NCI-H187 treated with DMSO at 0.1 percent for 48 hours (cell line): ENCODE data around the gene GARNL3.

Source experiments
- DNase-seq: peaks from one replicate; lab custom pipeline; 2025; lab: John Stamatoyannopoulos, UW

GARNL3 gene

DNA sequence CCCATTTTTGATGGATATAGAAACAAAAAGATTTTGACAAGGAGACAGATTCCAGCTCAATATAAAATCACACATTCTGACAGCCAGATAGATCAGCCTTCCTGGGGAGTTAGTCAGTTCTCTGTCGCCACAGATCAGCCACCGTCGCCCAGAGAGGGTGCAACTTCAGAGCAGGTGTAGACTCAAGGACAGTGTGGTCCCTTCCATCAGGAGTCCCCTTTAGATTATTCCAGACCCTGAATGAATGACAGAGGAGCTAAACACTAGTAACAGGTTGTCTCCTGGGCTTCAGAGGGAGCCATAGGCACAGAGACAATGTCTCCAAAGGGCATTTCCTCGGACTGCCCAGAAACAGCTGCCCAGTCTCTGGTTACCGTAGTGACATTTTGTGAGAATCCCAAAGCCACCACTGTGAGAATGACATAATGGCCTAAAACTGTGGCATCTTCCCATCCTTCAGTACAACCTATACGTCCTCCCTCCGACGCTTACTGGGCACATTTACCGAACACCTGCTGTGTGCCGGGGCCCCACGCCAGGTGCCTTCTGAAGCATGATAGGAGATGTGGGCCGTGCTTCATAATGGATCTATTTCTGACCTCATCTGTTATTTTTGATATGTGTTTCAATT lies 85.0 kb downstream of the GARNL3 start:
- DNase-seq = no peak

GRCh38 chr9:127351182-127352166 lies 86.9 kb downstream of the GARNL3 start:
- no peak for DNase-seq

DNA sequence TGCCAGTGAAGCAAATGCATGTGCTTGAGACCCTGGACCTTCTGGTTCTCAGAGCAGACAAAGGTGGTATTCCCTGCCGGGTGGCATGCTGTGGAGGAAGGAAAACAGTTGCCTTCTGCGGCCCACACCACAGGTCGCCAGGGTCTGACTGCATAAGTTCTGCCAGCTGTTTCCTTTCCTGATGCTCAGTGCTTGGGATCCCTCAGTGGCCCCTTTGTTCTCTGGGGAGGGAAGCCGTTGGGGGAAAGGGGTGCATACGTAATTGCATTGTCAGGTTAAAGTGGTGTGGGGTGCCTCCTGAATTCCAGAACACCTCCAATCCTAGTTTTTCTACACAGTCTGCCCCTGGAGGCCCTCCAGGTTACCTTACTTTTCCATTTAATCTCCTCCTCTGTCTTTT lies 89.3 kb downstream of the GARNL3 start:
- no peak for DNase-seq

GRCh38 chr9:127356906-127357305 lies 92.3 kb downstream of the GARNL3 start:
- no peak for DNase-seq

- DNase-seq = no peak
These were observed 93.5 kb downstream of the GARNL3 start for GRCh38 chr9:127358023-127358535.

DNA sequence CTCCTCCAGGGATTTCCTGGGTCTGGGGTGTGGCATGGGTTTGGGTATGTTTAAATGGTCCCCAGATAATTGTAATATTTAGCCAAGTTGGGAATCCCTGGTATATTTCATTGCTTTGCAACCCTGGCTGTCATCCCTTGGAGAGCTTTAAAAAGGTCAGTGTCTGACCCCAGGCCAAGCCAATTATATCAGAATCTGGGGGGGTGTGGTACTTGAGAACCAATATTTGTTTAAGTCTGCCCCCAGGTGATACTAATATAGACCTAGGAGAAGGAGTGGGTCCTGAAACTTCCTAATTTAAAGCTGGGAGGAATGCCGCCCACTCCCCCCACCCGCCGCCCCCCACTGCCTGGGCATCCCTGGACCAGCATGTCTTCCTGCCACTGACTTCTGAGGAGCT lies 94.2 kb downstream of the GARNL3 start:
- DNase-seq = no peak

- no peak for DNase-seq
These were observed 95.7 kb downstream of the GARNL3 start for GRCh38 chr9:127360250-127360649.

- DNase-seq = no peak
These were observed 96.3 kb downstream of the GARNL3 start for GRCh38 chr9:127360829-127361228.

DNA sequence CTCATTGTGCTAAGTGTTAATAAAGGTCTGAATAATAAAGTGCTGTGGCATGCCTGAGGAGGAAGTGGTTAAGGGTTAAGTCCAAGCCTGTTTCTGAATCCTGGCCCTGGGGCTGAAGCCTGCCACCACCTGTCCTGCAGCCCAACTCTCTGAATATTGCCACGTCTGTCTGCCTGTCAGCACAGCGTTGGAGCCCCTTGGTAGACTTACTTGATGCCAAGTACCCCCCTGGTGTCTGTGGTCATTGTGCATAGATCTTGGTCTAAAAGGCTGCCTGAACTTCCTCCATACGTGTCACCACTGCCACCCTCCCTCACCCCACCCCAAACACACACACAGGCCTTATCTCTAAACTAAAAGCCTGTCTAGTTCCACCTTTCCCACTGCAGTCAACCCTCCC lies 97.0 kb downstream of the GARNL3 start:
- DNase-seq = no peak

- DNase-seq = no peak
These were observed 98.3 kb downstream of the GARNL3 start for GRCh38 chr9:127362829-127363228.

DNA sequence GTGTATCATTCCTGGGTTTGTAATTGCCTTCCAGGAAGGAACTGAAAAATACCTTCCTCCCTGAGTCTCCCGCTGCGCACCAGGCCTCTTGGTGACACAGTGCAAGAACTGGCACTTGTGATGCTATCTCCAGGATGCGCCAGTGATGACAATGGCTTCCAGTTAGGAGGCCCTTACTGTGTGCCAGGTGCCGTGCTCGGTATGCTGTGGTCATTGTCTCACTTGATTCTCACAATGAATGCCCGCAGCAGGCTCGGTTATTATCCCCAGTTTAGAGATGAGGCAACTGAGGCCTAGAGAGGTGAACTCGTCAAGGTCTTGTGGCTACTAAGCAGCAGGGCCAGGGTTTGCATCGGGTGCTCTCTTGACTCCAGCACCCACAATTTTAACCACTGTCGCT lies 100.9 kb downstream of the GARNL3 start:
- DNase-seq = no peak

GRCh38 chr9:127366594-127366993 lies 102.0 kb downstream of the GARNL3 start:
- no peak for DNase-seq

DNA sequence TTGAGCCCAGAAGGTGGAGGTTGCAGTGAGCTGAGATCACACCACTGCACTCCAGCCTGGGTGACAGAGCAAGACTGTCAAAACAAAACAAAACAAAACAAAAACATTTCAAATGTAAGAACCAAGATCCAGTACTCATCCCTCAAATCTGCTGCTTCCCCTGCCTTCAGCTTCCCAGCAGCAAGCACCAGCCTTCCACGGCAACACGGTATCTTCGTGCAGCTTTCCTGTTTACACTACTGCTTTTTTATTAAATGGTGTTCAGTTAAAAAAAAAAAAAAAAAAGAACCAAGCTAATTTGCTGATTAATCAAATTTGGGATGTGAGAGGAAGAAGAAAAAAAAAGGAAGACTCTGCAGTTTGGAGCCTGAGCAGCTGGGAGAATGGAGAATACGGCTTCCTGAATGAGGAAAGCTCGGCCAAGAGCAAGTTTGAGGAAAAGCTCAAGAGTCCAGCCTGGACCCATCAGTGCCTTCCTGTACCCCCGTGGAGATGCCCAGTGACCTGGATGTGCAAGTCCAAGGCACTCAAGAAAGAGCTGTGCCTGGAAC lies 104.4 kb downstream of the GARNL3 start:
- DNase-seq = no peak

DNA sequence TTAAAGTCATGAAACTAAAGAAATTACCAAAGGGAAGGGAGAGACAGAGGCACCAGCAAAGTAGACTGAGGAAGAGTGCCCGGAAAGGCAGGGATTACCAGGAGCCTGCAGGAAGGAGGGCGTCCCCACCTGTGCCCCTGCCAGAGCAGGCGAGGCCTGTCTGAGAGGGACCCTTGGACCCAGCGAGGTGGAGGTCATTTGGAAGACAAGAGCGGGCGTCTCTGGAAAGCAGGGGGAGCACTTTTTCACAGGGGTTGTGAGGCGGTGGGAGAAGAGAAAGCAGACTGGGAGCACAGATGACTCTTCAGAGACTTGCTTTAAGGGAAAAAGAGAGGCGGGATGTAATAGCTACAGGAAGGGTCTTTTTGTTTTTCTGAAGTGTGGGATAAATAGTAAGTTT lies 104.9 kb downstream of the GARNL3 start:
- DNase-seq = no peak

- DNase-seq = no peak
These were observed 105.6 kb downstream of the GARNL3 start for GRCh38 chr9:127370147-127370579.

- no peak for DNase-seq
These were observed 106.4 kb downstream of the GARNL3 start for GRCh38 chr9:127370672-127371648.

DNA sequence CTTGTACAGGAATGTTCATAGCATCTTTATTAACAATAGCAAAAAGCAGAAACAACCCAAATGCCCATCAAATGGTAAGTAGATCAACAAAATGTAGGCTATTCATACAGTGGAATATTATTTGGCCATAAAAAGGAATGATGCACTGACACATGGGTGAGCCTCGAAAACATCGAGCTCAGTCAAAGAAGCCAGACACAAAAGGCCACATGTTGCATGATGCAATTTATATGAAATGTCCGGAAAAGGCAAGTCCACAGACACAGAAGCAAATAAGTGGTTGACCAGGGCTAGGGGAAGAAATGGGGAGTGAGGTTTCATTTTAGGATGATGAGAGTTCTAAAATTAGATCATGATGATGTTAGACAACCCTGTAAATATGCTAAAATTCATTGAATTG lies 115.9 kb downstream of the GARNL3 start:
- DNase-seq = no peak

- no peak for DNase-seq
These were observed 118.0 kb downstream of the GARNL3 start for GRCh38 chr9:127382541-127382940.

DNA sequence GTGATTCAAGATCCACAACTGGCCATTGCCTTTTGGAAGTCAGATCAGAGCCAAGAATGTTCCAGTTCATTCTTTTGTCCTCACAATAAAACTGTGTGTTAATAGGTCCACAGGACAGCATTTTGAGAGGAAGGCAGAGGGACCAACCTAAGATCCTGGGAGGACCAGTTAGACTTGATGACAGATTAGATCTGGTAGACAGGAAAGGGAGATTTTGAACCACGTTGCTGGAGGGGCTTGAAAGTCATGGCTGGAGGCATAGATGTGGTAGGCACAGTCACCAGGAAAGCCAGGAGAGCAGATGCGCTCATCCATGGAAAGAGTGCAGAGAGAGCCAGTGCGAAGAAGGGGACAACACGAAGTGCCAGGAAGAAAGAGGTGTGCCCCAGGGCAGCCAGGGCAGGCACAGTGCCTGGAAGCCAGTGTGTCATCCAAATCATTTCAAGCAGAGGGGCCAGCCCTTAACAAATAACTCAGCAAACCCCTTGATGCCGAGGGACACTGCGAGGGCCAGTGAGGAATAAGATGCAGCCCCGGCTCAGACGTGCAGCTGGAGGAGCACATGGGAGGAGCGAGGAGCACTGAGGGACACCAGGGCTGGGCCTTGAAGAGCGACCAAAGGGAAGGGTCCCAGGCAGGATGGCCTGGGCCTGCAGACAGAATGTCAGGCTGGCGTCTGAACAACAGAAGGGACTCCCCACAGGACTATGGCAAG lies 119.6 kb downstream of the GARNL3 start:
- no peak for DNase-seq

- DNase-seq = no peak
These were observed 120.3 kb downstream of the GARNL3 start for GRCh38 chr9:127384901-127385300.

DNA sequence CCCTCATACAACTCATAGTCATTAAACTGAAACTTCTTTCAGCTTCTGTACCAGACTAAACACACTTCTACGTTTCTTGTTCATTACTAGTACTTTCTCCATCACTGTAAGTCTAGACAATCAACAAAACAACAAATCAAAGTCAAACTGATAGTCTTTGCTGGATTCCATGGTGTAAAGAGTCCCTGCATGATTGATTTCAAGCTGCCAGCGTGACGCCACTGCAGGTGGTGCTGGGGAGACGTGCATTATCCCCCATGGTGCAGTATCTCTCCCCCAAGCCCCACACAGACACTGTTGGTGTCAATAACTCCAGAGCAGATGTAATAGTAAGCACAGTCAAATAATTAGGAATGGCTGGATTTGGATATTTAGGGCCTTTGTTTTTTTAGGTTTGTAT lies 121.7 kb downstream of the GARNL3 start:
- DNase-seq = no peak
